ENCODE data around the gene HDAC4.

DNA sequence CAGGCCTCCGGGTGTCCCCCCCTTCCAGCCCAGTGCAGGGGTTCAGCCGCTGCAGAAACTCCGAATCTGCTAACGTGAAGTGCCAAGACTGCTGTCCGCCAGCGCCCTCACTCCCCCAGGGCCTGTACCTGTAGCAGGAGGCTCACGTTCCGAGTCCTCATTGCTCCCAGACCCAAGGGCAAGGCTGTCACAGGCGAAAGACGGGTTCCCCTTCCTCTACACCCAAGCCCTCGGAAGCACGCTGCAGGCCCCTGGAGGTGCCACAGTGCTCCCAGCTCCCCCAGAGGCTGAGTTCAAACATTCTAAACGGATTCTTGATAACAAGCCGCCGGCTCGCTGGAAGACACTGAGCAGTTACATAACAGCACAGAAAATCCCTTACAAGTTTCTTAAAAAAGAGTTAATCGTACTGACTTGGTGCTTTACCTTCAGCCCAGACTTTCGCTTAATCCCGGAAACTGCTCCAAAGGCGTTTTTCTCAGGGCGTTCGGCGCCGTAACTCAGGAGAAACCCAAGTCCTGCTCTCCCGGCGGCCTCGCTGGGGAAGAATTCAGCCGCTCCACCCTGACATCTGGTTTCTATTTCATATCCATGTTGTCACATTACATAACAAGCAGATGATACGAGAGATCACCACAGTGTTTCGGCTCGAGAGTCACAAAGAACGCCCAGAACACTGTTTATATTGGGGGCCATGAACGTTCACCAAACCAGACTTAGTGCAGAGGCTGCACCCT is 92.0 kb downstream of the HDAC4 start:
- TF ChIP-seq, protein P1, sequence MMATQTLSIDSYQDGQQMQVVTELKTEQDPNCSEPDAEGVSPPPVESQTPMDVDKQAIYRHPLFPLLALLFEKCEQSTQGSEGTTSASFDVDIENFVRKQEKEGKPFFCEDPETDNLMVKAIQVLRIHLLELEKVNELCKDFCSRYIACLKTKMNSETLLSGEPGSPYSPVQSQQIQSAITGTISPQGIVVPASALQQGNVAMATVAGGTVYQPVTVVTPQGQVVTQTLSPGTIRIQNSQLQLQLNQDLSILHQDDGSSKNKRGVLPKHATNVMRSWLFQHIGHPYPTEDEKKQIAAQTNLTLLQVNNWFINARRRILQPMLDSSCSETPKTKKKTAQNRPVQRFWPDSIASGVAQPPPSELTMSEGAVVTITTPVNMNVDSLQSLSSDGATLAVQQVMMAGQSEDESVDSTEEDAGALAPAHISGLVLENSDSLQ (IDR thresholded peaks at IDR 0.05), result no peak
- TF ChIP-seq POLR2A (IDR thresholded peaks at IDR 0.05; ENCODE audit: low read depth, low read length) (no peak), CREB1 (IDR thresholded peaks at IDR 0.05; ENCODE audit: low read depth) (no peak), POLR2AphosphoS5 (IDR thresholded peaks at IDR 0.05; ENCODE audit: low read length) (no peak), SRF (IDR thresholded peaks at IDR 0.05; ENCODE audit: low read depth in 2 of 2, low read length in 2 of 2) (no peak), KAT2A (conservative IDR thresholded peaks at IDR 0.05; ENCODE audit: control insufficient read depth, low read depth, low read length) (no peak), NFIC (IDR thresholded peaks at IDR 0.05; ENCODE audit: low read depth, low read length) (no peak), NR2C2 (IDR thresholded peaks at IDR 0.05; ENCODE audit: borderline replicate concordance, control insufficient read depth, insufficient read length, low read depth) (no peak), FOS (IDR thresholded peaks at IDR 0.05; ENCODE audit: borderline replicate concordance, extremely low read depth, insufficient read length) (no peak), SREBF1 (IDR thresholded peaks at IDR 0.05; ENCODE audit: low read length) (no peak)
- TF ChIP-seq, protein P2, sequence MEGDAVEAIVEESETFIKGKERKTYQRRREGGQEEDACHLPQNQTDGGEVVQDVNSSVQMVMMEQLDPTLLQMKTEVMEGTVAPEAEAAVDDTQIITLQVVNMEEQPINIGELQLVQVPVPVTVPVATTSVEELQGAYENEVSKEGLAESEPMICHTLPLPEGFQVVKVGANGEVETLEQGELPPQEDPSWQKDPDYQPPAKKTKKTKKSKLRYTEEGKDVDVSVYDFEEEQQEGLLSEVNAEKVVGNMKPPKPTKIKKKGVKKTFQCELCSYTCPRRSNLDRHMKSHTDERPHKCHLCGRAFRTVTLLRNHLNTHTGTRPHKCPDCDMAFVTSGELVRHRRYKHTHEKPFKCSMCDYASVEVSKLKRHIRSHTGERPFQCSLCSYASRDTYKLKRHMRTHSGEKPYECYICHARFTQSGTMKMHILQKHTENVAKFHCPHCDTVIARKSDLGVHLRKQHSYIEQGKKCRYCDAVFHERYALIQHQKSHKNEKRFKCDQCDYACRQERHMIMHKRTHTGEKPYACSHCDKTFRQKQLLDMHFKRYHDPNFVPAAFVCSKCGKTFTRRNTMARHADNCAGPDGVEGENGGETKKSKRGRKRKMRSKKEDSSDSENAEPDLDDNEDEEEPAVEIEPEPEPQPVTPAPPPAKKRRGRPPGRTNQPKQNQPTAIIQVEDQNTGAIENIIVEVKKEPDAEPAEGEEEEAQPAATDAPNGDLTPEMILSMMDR (IDR thresholded peaks at IDR 0.05 in 2 of 3, conservative IDR thresholded peaks at IDR 0.05 in 1 of 3; ENCODE audit: control insufficient read depth in 2 of 3, extremely low read depth in 1 of 3, insufficient read depth in 1 of 3, low read depth in 3 of 3, low read length in 3 of 3), result no peak

All from GM12878 (cell line).